NCI-H2171 treated with DMSO at 0.1 percent for 48 hours (cell line): ENCODE measurements around the gene TUBA4B.

Source experiments
- DNase-seq: peaks from one replicate; lab custom pipeline; 2025; lab: John Stamatoyannopoulos, UW

TUBA4B gene

DNA sequence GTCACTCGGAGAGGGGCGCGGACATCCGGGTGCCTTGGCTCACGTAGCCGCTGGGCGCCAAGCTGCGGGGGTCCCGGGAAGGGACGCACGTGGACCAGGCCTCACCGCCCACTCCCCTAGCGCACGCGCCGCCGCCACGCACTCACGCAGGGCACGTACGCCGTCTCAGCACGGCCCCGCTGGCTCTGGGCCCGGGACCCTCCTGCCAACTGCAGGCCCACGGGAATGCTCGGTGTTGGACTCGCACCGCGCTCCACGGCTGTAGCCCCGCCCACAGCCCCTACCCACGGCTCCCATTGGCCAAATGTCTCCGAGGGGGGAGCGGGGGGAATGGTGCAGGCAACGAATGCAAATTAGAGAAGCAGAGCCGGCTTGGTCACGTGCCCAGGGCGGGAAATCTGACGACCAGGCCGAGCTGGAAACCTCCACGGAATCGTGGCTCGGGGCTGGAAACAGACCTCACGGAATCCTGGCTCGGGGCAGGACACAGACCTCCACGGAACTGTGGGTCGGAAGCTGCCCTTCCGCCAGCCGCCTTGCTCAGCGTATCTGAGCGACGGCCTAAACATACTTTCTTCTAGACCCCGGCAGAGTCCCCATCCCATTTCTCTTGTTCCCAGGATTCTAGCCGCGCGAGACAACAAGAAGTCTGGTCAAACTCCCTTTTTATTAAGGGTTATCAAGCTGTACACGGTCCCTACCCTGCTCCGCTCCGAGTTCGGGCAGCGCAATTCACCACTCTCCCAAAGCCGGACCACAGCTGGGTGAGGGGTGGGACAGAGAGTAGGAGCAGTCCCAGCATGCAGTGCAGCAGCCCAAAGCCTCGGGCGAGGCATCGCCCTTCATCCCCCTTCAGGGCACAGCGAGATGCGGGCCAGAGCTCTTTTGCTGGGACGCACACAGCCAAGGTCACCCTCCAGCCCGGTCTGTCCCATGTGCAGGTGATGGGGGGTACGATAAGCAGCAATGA lies 34.0 kb upstream of the TUBA4B start, which contains the start of gene ABCB6:
Gene ABCB6 (minus strand): TSS at position 227 of the 970 bp plus-strand sequence. CDS start 285 bp downstream, outside the sequence.
- peak; percentile 95 for DNase-seq

DNA sequence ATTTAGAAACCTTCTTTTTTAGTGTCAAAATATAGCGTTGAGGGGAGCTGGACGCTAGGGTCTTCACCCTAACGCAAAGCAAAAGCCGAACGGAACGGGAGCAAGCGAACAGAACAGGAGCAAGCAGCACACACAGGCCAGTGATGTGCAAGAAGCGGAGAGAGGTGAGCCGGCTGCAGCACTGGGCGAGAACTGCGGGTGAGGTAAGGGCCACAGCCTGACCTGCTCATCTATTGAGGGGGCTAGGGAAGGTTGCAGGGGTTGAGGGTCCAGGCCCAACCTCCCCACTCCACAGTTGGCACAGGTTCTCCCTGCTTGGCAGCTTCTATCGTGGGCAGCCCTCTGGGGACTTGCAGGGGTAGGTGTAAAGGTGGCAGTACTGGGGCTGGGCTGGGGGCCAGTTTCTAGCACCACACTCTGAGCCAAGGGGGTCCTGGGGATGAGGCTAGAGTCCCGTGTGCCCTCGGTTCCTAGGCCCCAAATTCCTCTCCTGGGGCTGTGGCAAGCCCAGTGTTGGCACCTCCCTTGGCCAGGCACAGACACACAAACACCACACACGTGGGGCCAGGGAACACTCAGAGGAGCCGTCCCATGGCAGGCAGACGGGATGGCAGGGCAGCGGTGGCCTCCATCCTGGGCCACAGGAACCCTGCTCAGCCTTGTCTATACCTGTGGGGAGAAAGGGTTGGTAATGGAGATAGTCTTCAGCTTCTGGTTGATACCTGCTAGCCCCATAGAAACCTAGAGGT lies 33.1 kb upstream of the TUBA4B start:
- DNase-seq: no peak

DNA sequence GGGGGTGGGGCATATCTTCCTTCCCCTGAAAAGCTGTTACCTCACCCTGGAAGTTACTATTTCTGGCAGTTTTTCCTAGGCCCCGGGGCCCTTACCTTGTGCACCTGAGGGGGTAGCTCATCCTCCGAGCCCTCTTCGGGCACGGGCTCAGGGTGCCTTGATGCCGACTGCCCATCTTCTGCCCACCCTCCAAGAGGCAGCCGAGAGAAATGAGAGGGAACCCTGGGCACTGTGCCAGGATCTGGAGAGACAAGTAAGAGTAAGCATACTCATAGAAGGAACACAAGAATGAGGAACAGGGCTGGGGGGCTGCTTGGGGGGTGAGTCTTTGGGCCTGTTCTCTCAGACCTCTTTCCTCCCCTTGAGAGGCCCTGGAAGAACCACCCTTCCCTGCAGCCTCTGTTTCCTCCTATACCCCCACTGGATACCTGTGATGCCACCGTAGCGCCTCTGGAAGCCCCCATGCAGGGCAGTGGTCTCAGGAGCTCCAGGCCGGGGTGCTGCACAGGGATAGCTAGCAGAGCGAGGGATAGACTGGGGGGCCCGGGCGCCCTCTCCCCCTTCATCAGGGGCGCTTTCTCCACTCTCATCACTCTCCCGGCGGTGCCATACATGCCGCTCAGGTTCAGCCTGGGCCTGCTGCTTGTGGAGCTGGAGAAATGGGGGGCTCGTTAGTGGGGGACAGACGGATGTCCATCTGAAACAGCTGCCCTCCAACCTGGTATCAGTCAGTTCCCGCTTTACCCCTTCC lies 32.2 kb upstream of the TUBA4B start:
- no peak for DNase-seq

GRCh38 chr2:219221957-219222518 lies 31.0 kb upstream of the TUBA4B start:
- no peak for DNase-seq

GRCh38 chr2:219223831-219224610 lies 29.0 kb upstream of the TUBA4B start:
- DNase-seq: no peak

DNA sequence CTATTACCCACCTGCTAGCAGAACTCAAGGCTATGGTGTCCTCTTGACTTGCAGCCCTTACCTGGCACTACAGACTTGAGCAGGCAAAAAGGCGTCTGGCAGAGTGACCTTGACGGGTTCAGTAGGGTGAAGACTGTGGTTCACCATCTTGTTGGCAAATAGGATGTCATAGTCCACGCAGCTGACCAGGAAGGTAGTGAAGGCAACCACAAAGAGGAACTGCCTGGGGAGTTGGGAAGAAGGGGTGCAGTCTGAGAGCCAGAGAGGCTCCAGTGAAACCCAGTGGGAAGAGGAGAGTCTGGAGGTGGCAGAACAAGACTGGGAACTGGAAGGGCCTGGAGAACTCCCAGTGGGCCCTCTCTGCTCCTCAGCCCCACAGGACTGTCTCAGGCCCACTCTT lies 27.7 kb upstream of the TUBA4B start:
- DNase-seq: no peak

- no peak for DNase-seq
Measured at GRCh38 chr2:219228041-219228910, 24.8 kb upstream of the TUBA4B start.

DNA sequence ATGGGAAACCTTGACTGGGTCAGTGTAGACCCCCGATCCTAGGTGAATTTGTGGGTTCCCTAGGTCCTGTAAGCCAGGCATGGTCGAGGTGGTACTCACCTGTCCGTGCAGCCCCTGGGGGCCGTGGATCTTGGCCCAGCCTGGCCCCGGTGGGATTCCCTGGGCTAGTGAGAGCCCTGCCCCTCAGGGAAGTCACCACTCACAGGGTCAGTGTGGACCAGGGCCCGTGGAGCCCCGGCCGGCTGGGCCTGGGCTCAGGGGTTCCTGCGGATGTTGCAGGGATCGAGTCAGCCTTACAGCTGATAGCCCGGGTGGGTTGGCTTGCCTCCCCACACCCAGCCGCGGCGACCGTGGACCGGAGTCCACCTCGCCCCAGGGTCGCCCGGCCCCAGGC lies 24.1 kb upstream of the TUBA4B start:
- no peak for DNase-seq

- peak; percentile 99 for DNase-seq
Measured at GRCh38 chr2:219229305-219230058, 23.6 kb upstream of the TUBA4B start, which contains the start of the genes ANKZF1 and ATG9A. Gene ANKZF1, plus strand, starts transcription at chr2:219229806. Its CDS starts 452 bp downstream, at chr2:219230258. Gene ATG9A, minus strand, starts transcription at chr2:219229636. Its CDS starts 1,612 bp downstream, at chr2:219228024.

- DNase-seq: peak; percentile 63
Measured at GRCh38 chr2:219230059-219230540, 22.9 kb upstream of the TUBA4B start.

DNA sequence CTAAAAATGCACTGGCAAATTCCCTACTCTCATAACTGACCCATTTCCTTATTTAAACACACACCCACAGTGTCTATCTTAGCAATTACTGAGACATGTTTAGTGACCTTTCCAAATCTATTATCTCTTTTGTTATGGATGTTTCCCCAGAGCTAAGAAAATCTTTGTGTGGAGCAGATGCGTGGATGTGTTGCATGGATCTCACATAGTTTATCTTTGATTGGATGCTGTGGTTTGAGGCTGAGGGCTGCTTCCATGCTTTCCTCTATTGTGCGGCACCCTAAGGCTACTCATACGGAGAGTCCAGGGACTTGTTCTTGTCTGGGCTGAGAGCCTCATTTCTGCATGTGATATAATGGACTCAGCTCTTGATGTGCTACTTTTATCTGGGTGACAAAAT lies 18.7 kb upstream of the TUBA4B start:
- DNase-seq: no peak

DNA sequence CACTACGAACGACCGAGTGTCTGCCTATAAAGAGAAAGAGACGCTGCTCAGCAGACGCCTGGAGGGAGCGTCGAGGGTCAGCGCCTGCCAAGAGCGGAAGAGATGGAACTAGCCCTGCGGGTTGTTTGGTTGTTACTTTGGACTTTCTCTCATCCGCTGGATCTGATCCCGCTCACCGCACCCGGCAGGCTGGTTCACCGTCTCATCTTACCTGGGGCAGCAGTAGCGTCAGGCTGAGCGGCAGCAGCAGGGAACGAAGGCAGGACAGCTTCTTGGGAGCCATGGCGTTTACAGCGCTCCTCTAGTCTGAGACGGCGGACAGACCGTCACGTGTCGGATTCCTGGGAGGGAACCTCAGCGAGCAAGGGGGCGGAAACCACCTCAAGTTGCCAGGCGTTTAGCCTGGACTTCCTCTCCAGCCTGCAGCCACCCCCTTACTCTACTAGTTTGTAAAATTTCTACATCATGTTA lies 9.7 kb upstream of the TUBA4B start:
- no peak for DNase-seq

- no peak for DNase-seq
Measured at GRCh38 chr2:219244789-219245147, 8.3 kb upstream of the TUBA4B start.

DNA sequence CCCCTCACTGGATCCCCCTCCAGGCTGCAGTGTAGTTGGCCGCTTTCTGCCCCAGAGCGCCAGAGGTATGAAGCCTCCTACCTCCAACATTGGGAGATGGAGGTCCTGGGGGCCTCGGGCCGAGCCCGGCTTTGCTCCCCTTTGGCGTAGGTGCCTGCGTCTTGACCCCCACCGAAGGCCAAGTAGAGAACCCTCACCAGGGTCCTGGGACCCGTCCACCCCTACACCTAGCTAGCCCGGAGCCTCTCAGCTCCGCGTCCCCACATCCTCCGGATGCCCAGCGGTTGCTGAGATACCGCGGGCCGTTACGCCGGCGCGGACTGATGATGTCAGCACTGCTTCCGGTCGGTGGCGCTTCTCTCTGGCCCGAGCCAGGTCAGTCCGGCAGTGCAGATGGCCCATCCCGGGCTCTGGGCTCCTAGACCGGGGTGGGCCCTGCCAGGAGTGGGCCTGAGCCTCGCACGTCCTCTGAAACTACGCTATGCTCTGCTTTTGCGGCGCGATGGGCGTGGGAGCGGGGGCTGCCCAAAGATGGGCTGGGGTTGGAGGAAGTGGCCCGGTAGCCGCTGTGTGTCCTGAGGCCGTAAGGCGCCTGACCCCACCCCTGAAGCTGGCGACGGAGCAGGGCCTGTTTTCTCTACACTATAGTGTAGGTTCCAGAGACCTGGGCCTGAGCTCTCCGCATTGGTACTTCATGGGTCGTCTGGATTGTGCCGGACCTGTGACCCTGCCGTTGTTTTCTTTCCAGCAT lies 7.7 kb upstream of the TUBA4B start, which contains the start of the genes GLB1L and STK16:
Gene GLB1L (minus strand): TSS at position 297 of the 751 bp plus-strand sequence. CDS start 1,871 bp downstream, outside the sequence.
Gene STK16 (plus strand): TSS at position 332 of the 751 bp plus-strand sequence. CDS start 521 bp downstream, outside the sequence.
- DNase-seq: peak; percentile 74

DNA sequence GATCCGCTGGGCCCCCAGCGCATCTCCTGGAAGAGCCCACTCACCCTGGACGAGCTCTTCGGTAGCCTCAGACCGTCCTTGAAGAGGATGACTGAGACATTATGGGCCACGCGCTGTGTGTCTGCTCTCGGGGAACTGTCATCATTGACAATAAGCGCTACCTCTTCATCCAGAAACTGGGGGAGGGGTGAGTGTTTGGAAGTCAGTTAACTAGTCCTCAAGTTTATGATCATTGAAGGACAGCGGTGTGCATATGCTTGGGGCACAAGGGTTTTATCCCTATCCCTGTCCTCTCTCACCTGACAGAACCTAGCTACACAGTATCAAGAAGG lies 7.2 kb upstream of the TUBA4B start:
- no peak for DNase-seq

DNA sequence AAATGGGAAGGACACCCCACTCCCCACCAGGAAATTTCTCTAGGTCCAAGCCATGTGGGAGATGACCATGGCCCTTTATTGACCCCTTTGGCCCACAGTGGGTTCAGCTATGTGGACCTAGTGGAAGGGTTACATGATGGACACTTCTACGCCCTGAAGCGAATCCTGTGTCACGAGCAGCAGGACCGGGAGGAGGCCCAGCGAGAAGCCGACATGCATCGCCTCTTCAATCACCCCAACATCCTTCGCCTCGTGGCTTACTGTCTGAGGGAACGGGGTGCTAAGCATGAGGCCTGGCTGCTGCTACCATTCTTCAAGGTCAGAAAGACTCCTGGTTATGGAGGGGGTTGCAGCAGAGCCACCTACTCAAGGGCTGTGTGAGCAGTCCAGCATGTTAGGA lies 6.5 kb upstream of the TUBA4B start:
- no peak for DNase-seq

DNA sequence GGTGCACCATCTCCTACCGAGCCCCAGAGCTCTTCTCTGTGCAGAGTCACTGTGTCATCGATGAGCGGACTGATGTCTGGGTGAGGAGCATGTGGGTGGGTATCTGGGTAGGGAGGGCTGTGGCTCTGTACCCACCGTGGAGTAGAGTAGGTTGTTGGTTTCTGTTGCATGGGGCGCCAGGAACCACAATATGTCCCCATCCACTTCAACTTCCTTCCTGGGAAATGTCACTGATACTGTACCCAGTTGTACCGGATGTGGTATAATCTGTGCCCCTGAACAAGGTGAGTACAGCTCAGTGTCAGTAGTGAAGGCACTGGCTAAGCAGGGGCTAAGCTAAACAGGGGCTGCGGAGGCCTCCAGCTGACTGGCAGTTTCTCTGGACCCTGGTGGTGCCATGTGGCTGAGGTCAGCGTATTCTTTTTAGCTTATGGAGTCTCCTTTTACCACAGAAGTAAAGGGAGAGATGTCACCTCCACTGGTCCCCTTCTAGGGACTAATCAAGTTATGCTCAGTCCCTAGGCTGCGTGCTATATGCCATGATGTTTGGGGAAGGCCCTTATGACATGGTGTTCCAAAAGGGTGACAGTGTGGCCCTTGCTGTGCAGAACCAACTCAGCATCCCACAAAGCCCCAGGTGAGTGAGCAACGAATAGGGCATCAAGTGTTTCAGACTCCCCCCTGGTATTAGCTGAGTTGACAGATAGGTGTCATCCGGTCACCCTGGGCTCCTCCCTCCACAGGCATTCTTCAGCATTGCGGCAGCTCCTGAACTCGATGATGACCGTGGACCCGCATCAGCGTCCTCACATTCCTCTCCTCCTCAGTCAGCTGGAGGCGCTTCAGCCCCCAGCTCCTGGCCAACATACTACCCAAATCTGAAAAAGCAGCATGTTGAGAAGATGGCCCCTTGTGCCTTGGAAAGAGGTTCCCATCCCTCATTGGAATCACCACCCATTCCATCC lies 5.1 kb upstream of the TUBA4B start:
- no peak for DNase-seq
